Astrocyte (in vitro differentiated cells and primary cell): ENCODE data around the gene KRT73. TPM values are rescaled to one million over a fixed set of nuclear protein-coding genes. Genes with fewer than 3 reads are reported as not detected.

Experiments
- DNase-seq: peaks from one replicate; pipeline ENCODE4 v3.0.0-alpha.2; 2010; ENCODE audit warnings: low read depth
- FAIRE-seq: peaks from 2 replicates; lab custom pipeline; 2011; peaks lifted over from hg19 to GRCh38; lab: Jason Lieb, UNC
- H2AFZ ChIP-seq: 2 replicates; pipeline ENCODE4 v1.6.0; 2012; ENCODE audit warnings: low read depth, low read length, inconsistent platforms
- H3K27ac ChIP-seq: 2 replicates; pipeline ENCODE4 v1.5.1; 2011; ENCODE audit warnings: low read depth, low read length, inconsistent platforms
- H3K27me3 ChIP-seq: 2 replicates; pipeline ENCODE4 v1.6.0; 2011; ENCODE audit warnings: low read length, inconsistent platforms; ENCODE audit not compliant: insufficient read depth
- H3K36me3 ChIP-seq: 2 replicates; pipeline ENCODE4 v1.5.1; 2011; ENCODE audit warnings: low read length, inconsistent platforms; ENCODE audit not compliant: insufficient read depth
- H3K4me1 ChIP-seq: 2 replicates; pipeline ENCODE4 v1.5.1; 2011; ENCODE audit warnings: low read length, inconsistent platforms; ENCODE audit not compliant: insufficient read depth
- H3K4me2 ChIP-seq: 2 replicates; pipeline ENCODE4 v1.6.0; 2012; ENCODE audit warnings: low read length, inconsistent platforms
- H3K4me3 ChIP-seq: 2 replicates; pipeline ENCODE4 v1.5.1; 2011; ENCODE audit warnings: low read depth, mild to moderate bottlenecking, low read length, inconsistent platforms; ENCODE audit not compliant: insufficient read depth
- H3K79me2 ChIP-seq: 2 replicates; pipeline ENCODE4 v1.6.0; 2012; ENCODE audit warnings: mild to moderate bottlenecking, low read length, inconsistent platforms; ENCODE audit not compliant: insufficient read depth
- H3K9ac ChIP-seq: 2 replicates; pipeline ENCODE4 v1.6.0; 2012; ENCODE audit warnings: mild to moderate bottlenecking, low read length, inconsistent platforms
- H3K9me3 ChIP-seq: 2 replicates; pipeline ENCODE4 v1.5.1; 2012; ENCODE audit warnings: low read depth, mild to moderate bottlenecking, low read length, inconsistent platforms; ENCODE audit not compliant: insufficient read depth
- H4K20me1 ChIP-seq: 2 replicates; pipeline ENCODE4 v1.6.0; 2012; ENCODE audit warnings: low read length, inconsistent platforms; ENCODE audit not compliant: insufficient read depth
- H3K27ac Mint-ChIP-seq: one replicate; pipeline ENCODE4 v1.8.0; 2021; ENCODE audit warnings: mild to moderate bottlenecking, mixed read lengths; ENCODE audit not compliant: unreplicated experiment
- H3K27me3 Mint-ChIP-seq: one replicate; pipeline ENCODE4 v1.8.0; 2021; ENCODE audit warnings: low read depth, mixed read lengths; ENCODE audit not compliant: unreplicated experiment
- H3K36me3 Mint-ChIP-seq: one replicate; pipeline ENCODE4 v1.8.0; 2021; ENCODE audit warnings: low read depth, mixed read lengths; ENCODE audit not compliant: unreplicated experiment
- H3K4me1 Mint-ChIP-seq: one replicate; pipeline ENCODE4 v1.8.0; 2021; ENCODE audit warnings: low read depth, mixed read lengths; ENCODE audit not compliant: unreplicated experiment
- H3K4me3 Mint-ChIP-seq: one replicate; pipeline ENCODE4 v1.8.0; 2021; ENCODE audit warnings: mild to moderate bottlenecking, moderate library complexity, mixed read lengths; ENCODE audit not compliant: unreplicated experiment
- H3K9me3 Mint-ChIP-seq: one replicate; pipeline ENCODE4 v1.8.0; 2021; ENCODE audit warnings: mild to moderate bottlenecking, mixed read lengths; ENCODE audit not compliant: unreplicated experiment
- CTCF ChIP-seq: IDR thresholded peaks from 2 replicates; pipeline ENCODE4 v1.5.1; 2011; ENCODE audit warnings: low read depth, mild to moderate bottlenecking, inconsistent platforms, low read length, moderate library complexity; ENCODE audit not compliant: insufficient read depth
- EZH2 ChIP-seq: IDR thresholded peaks from 2 replicates; pipeline ENCODE4 v1.6.1; 2012; ENCODE audit warnings: mild to moderate bottlenecking, low read length, inconsistent platforms; ENCODE audit not compliant: insufficient read depth
- total RNA-seq: library from RNA; stranded (reverse); gene quantifications from 2 replicates; pipeline ENCODE4 v1.2.1, GENCODE V29; 2021

KRT73 gene
- total RNA-seq, 1 donor from 2014 or later, result not detected

GRCh38 chr12:52660934-52661499, 42.7 kb upstream of the KRT73 start:
- no peak for FAIRE-seq
- H3K27ac ChIP-seq, result no peak overlapping the region
- H3K27me3 Mint-ChIP-seq, result peaks cover 80% of the 10 kb centered on the region

GRCh38 chr12:52659951-52660350, 41.6 kb upstream of the KRT73 start:
- H3K36me3 Mint-ChIP-seq, result no peaks in the 10 kb centered on the region
- H3K4me2 ChIP-seq, result no peak overlapping the region
- H3K27ac Mint-ChIP-seq, result no peak overlapping the region
- H3K79me2 ChIP-seq, result no peaks in the 10 kb centered on the region
- H4K20me1 ChIP-seq, result no peaks in the 10 kb centered on the region
- peaks cover 1% of the 10 kb centered on the region for H3K4me1 Mint-ChIP-seq
- no peak for FAIRE-seq
- H3K27me3 ChIP-seq, result peaks cover 25% of the 10 kb centered on the region
- no peak overlapping the region for H2AFZ ChIP-seq
- H3K4me1 ChIP-seq, result no peaks in the 10 kb centered on the region
- DNase-seq, result no peak
- H3K4me3 Mint-ChIP-seq, result no peak overlapping the region
- no peak overlapping the region for H3K4me3 ChIP-seq
- no peak overlapping the region for H3K9ac ChIP-seq
- H3K27me3 Mint-ChIP-seq, result peaks cover 82% of the 10 kb centered on the region
- H3K9me3 ChIP-seq, result no peaks in the 10 kb centered on the region
- no peak for TF ChIP-seq EZH2
- no peak for TF ChIP-seq CTCF
- H3K9me3 Mint-ChIP-seq, result peaks cover 1% of the 10 kb centered on the region
- no peaks in the 10 kb centered on the region for H3K36me3 ChIP-seq
- no peak overlapping the region for H3K27ac ChIP-seq

More at GRCh38 chr12:52660934-52661499, 42.7 kb upstream of the KRT73 start:
- no peak overlapping the region for H3K4me3 Mint-ChIP-seq
- Histone ChIP-seq H3K79me2 (no peaks in the 10 kb centered on the region), H3K4me1 (no peaks in the 10 kb centered on the region), H3K4me3 (no peak overlapping the region), H3K36me3 (no peaks in the 10 kb centered on the region), H3K9me3 (no peaks in the 10 kb centered on the region), H3K4me2 (no peak overlapping the region), H3K9ac (no peak overlapping the region), H4K20me1 (no peaks in the 10 kb centered on the region), H3K27me3 (peaks cover 21% of the 10 kb centered on the region), H2AFZ (no peak overlapping the region)
- no peaks in the 10 kb centered on the region for H3K36me3 Mint-ChIP-seq
- H3K27ac Mint-ChIP-seq, result no peak overlapping the region
- TF ChIP-seq EZH2 (no peak), CTCF (no peak)
- H3K9me3 Mint-ChIP-seq, result peaks cover 1% of the 10 kb centered on the region
- DNase-seq, result no peak
- H3K4me1 Mint-ChIP-seq, result peaks cover 1% of the 10 kb centered on the region

DNA sequence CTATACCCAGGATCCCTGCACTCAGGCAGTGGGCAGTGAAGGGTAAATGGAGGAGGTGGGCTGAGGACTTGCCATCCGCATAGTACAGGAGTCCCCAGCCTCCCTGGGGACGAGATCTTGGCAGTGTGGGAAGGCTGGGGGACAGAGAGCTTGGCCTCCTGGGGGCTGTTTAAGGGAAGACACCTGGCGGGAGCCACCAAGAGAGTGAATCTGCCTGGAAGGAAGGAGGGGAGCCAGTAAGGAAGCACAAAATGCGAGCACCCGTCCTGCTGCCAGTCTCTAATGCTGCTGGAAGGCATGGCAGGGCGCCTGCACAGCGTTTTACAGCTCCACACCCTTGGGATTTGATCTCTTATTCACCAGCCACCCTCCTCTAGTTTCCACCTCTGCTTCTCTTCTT, 41.0 kb upstream of the KRT73 start:
- no peak overlapping the region for H2AFZ ChIP-seq
- no peaks in the 10 kb centered on the region for H3K36me3 ChIP-seq
- peaks cover 1% of the 10 kb centered on the region for H3K4me1 Mint-ChIP-seq
- H3K36me3 Mint-ChIP-seq, result no peaks in the 10 kb centered on the region
- no peak overlapping the region for H3K9ac ChIP-seq
- no peak overlapping the region for H3K4me3 ChIP-seq
- no peaks in the 10 kb centered on the region for H3K79me2 ChIP-seq
- DNase-seq (no peak), FAIRE-seq (no peak)
- no peak overlapping the region for H3K4me2 ChIP-seq
- peaks cover 80% of the 10 kb centered on the region for H3K27me3 Mint-ChIP-seq
- H3K9me3 ChIP-seq, result no peaks in the 10 kb centered on the region
- H4K20me1 ChIP-seq, result no peaks in the 10 kb centered on the region
- H3K9me3 Mint-ChIP-seq, result peaks cover 1% of the 10 kb centered on the region
- TF ChIP-seq CTCF (no peak), EZH2 (no peak)
- no peak overlapping the region for H3K4me3 Mint-ChIP-seq
- no peak overlapping the region for H3K27ac Mint-ChIP-seq
- no peak overlapping the region for H3K27ac ChIP-seq
- peaks cover 29% of the 10 kb centered on the region for H3K27me3 ChIP-seq
- no peaks in the 10 kb centered on the region for H3K4me1 ChIP-seq
